ENCODE results near the gene PTCD1.
A peak's percentile ranks its signal among the peaks of the same experiment; 100 is the strongest.

The PTCD1 gene

DNA sequence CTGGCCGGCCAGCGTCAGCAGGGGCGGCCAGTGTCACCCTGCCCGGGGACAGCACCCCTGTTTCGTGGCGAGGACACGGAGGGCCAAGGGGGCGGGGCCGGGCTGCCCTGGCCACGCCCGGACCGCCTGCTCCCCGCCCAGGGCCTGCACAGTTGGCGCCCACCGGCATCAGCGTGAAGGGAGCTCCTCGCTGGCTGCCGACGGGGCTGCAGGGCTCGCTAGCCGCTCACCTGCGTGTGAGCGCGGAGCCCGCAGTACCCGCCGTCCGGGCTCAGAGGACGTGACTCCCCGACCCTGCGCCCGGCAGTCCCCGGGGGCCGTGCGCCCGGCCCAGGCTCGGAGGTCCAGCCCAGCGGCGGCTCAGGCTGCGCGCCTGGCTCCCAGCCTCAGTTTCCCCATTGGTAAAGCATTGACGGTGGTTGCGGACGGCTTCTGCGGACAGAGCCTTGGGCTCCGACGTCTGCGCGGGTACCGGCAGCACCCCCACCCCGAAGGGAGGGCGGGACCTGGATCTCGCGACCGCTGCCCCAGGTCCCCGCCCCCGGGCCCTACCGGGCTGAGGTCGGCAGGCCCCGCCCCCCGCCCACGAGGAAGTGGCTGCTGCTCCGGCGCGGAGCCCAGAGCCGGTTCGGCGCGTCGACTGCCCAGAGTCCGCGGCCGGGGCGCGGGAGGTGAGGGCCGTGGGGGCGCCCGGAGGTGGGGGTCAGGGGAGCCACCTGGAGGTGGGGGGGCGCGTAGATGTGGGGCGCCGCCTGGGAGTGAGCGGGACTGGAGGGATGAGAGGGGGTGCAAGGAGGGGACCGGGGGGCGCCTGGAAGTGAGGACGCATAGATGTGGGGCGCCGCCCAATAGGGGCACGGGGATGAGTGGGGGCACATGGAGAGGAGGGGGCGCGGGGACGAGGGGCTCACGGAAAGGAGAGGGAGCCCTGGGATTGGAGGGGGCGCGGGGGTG lies 64.2 kb downstream of the PTCD1 start, which contains the start of gene ARPC1B:
Gene ARPC1B, plus strand, starts transcription at position 620 of the 954 bp plus-strand sequence. CDS start 10,985 bp downstream, outside the sequence.
- no peak for DNase-seq (ENCODE audit: low read depth)
- H3K4me3 ChIP-seq (ENCODE audit: low read depth, low read length): peak within 1 kb of the TSS; percentile 72
- TF ChIP-seq, protein P1, sequence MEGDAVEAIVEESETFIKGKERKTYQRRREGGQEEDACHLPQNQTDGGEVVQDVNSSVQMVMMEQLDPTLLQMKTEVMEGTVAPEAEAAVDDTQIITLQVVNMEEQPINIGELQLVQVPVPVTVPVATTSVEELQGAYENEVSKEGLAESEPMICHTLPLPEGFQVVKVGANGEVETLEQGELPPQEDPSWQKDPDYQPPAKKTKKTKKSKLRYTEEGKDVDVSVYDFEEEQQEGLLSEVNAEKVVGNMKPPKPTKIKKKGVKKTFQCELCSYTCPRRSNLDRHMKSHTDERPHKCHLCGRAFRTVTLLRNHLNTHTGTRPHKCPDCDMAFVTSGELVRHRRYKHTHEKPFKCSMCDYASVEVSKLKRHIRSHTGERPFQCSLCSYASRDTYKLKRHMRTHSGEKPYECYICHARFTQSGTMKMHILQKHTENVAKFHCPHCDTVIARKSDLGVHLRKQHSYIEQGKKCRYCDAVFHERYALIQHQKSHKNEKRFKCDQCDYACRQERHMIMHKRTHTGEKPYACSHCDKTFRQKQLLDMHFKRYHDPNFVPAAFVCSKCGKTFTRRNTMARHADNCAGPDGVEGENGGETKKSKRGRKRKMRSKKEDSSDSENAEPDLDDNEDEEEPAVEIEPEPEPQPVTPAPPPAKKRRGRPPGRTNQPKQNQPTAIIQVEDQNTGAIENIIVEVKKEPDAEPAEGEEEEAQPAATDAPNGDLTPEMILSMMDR (IDR thresholded peaks at IDR 0.05; ENCODE audit: control insufficient read depth, extremely low read depth, insufficient read depth): no peak

DNA sequence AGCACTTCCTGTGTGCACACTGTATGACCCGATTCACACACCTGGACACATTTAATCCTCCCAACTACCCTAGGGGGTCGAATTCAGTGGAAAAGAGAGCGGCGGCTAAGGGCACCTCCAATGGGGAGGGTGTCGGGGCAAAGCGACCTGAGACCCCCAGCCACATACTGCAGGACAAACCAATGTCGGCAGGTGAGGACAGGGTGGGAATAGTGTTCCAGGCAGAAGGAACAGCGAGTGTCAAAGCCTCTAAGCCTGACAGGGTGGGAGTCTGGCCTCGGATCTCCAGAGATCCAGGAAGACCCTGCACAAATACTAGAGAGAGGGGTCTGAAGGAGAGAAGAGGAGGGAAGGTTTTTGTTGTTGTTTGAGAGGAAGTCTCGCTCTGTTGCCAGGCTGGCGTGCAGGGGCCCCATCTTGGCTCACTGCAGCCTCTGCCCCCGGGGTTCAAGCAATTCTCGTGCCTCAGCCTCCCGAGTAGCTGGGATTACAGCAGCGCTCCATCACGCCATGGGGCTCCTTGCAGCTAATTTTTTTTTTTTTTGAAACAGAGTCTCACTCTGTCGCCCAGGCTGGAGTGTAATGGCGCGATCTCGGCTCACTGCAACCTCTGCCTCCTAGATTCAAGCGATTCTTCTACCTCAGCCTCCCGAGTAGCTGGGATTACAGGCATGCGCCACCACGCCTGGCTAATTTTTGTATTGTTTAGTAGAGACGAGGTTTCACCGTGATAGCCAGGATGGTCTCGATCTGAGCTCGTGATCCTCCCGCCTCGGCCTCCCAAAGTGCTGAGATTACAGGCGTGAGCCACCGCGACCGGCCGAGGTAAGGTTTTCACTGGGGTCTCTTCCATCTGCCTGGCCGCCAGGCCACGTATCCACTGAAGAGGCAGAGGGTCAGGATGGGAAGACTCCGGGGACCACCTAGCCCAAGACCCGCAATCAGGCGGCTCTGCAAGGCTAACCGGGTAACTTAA lies 65.2 kb downstream of the PTCD1 start:
- no peak overlapping the region for H3K4me3 ChIP-seq (ENCODE audit: low read depth, low read length)
- TF ChIP-seq, protein P1 (IDR thresholded peaks at IDR 0.05; ENCODE audit: control insufficient read depth, extremely low read depth, insufficient read depth): no peak
- no peak for DNase-seq (ENCODE audit: low read depth)

DNA sequence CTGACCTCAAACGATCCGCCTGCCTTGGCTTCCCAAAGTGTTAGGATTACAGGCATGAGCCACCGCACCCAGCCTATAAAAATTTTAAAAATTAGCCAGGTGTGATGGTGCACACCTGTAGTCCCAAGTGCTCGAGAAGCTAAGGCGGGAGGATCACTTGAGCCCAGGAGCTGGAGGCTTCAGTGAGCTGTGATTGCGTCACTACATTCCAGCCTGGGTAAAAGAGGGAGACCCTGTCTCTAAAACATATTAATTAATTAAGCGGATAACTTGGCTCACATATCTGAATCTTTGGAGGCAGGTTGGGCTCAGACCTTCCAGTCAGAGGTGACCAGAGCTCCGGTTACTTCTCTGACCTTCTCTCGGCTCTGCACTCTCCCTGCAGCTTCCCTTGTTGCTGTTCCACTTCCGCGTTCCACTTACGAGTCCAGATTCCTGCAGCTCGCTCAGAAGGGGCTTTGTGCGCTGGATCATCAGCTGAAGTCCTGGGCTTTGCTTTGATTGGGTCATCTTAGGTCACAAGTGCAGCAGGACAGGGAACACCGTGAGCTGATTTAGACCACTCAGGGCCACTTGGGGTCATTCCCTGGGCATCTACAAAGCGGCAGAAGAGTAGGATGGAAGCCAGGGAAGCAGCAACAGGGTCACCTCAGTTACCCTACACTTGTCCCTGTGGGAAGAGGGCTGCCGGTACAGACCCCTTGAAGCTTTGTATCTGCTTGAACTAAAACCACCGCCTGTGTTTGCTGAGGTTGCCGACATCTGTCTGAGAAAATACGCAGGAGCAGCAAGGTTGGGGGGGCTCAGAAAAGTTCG lies 66.1 kb downstream of the PTCD1 start:
- no peak for DNase-seq (ENCODE audit: low read depth)

DNA sequence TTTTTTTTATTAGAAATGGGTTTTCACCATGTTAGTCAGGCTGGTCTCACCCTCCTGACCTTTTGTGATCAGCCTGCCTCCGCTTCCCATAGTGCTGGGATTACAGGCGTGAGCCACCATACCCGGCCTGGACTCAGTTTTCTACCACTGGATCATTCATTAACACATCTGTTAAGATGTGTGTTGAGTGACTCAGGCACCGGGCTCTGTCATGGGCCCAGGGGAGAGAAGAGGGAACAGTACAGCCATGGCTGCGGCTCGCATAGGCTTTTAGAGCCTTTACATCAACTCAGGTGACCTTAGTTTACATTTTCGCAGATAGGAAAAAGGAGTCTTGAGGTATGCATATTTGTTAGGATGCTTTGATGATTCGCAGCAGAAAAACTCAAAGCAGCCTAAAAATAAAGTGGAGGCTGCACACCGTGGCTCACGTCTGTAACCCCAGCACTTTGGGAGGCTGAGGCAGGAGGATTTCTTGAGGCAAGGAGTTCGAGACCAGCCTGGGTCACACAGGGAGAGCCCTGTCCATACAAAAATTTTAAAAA lies 67.2 kb downstream of the PTCD1 start:
- DNase-seq (ENCODE audit: low read depth): no peak
- TF ChIP-seq, protein P1 (IDR thresholded peaks at IDR 0.05; ENCODE audit: control insufficient read depth, extremely low read depth, insufficient read depth): no peak
- H3K4me3 ChIP-seq (ENCODE audit: low read depth, low read length): no peak overlapping the region

More for the DNA sequence above, 66.1 kb downstream of the PTCD1 start:
- H3K4me3 ChIP-seq (ENCODE audit: low read depth, low read length): no peak overlapping the region
- TF ChIP-seq, protein P1 (IDR thresholded peaks at IDR 0.05; ENCODE audit: control insufficient read depth, extremely low read depth, insufficient read depth): no peak

DNA sequence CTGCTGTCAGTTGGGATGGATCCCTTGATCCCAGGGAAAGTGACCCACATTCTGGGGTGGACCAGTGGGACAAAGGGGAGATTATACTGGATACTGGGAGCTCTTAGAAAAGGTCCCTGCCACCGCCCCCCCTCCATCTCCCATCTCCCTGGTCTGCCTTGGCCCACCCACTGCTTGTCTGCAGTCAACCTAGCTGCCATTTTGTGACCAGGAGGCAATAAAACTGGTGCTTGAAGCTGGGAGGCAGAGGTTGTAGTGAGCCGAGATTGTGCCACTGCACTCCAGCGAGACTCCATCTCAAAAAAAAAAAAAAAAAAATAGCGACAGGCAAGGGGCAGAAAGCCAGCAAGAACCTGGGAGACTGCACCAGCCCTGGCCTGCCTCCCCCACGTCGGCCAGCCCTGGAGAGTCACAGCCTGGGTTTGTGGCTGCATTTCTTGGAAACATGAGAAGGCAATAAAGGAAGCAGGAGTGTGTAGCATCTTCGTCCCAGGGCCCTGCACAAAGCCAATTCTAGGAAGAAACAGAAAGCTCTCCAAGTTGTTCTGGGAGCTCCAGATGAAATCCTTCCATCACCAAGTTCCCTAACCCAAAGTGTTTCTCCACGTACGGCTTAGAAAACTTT lies 68.7 kb downstream of the PTCD1 start:
- TF ChIP-seq, protein P1 (IDR thresholded peaks at IDR 0.05; ENCODE audit: control insufficient read depth, extremely low read depth, insufficient read depth): no peak
- H3K4me3 ChIP-seq (ENCODE audit: low read depth, low read length): no peak overlapping the region
- DNase-seq (ENCODE audit: low read depth): no peak
